OCI-LY3 (cell line): Measurements from ENCODE around the gene TPK1.

Experiments used
- H2AFZ ChIP-seq: fragments of 200-600, 300-600 bp; shearing (Covaris generic); 2 replicates; pipeline ENCODE4 v1.6.0; 2014; ENCODE audit warnings: antibody characterized with exemption, low read depth, low read length
- H3K27ac ChIP-seq: fragments of 200-600, 300-600 bp; sonication (generic); 2 replicates; pipeline ENCODE4 v1.5.1; 2014; ENCODE audit warnings: mild to moderate bottlenecking, low read length, moderate library complexity, mixed read lengths
- H3K27me3 ChIP-seq: fragments of 200-600, 300-600 bp; sonication (generic); 2 replicates; pipeline ENCODE4 v1.6.1; 2014; ENCODE audit warnings: low read depth, low read length, mixed read lengths
- H3K36me3 ChIP-seq: fragments of 200-600, 300-600 bp; sonication (generic); replicated peaks from 2 replicates; pipeline ENCODE3; 2014; ENCODE audit warnings: low read depth, low read length, mixed read lengths
- H3K4me1 ChIP-seq: fragments of 300-600, 200-600 bp; sonication (generic); 2 replicates; pipeline ENCODE4 v1.6.1; 2014; ENCODE audit warnings: low read length, mixed read lengths
- H3K4me2 ChIP-seq: fragments of 200-600, 300-600 bp; sonication (generic); 2 replicates; pipeline ENCODE4 v1.6.1; 2014; ENCODE audit warnings: low read length, mixed read lengths
- H3K4me3 ChIP-seq: fragments of 300-600, 200-600 bp; sonication (generic); 2 replicates; pipeline ENCODE4 v1.5.1; 2014; ENCODE audit warnings: antibody characterized with exemption, mild to moderate bottlenecking, low read length, moderate library complexity
- H3K79me2 ChIP-seq: fragments of 300-600, 200-600 bp; shearing (Covaris generic); 2 replicates; pipeline ENCODE4 v1.6.1; 2014; ENCODE audit warnings: mild to moderate bottlenecking, low read length, mixed read lengths
- H3K9ac ChIP-seq: fragments of 300-600, 200-600 bp; shearing (Covaris generic); 2 replicates; pipeline ENCODE4 v1.6.0; 2014; ENCODE audit warnings: mild to moderate bottlenecking, low read length, moderate library complexity
- H3K9me3 ChIP-seq: fragments of 200-600, 300-600 bp; shearing (Covaris generic); 2 replicates; pipeline ENCODE4 v1.6.1; 2014; ENCODE audit warnings: low read length, mixed read lengths; ENCODE audit not compliant: insufficient read depth
- H4K20me1 ChIP-seq: fragments of 200-600, 300-600 bp; sonication (generic); 2 replicates; pipeline ENCODE4 v1.6.1; 2016; ENCODE audit warnings: low read length, mixed read lengths; ENCODE audit not compliant: insufficient read depth
- EZH2phosphoT487 ChIP-seq: fragments of 200-600 bp; shearing (Covaris generic); IDR thresholded peaks from 2 replicates; pipeline ENCODE4 v1.6.1; 2018; ENCODE audit warnings: antibody characterized with exemption, mixed run types, low read depth
- TF ChIP-seq, protein P1 (sequence below): fragments of 200-600, 300-600 bp; sonication (generic); IDR thresholded peaks from 2 replicates; pipeline ENCODE4 v1.5.1; 2014; ENCODE audit warnings: antibody characterized with exemption, low read length, low read depth

The TPK1 gene

DNA sequence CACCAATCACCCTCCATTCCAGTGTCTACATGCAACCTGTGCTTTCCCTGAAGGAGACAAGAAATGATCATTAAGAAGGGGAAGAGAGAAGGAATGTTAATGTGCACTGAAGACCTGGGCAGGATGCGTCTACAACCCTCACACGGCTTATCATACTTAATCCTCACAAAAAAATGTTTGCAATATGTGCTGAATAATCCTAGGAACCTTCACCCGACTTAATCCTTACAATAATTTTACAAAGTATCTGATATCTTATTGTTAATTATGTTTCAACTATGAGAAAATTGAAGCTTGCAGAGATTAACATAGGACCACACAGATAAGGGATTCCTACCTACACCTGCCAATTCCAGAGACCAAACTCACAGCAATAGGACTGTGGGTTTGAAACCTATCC, 287.3 kb downstream of the TPK1 start:
- Histone ChIP-seq H3K27me3 (no peaks in the 10 kb centered on the region), H3K36me3 (no peaks in the 10 kb centered on the region), H3K9me3 (no peaks in the 10 kb centered on the region), H3K9ac (no peak overlapping the region), H2AFZ (no peak overlapping the region), H3K27ac (no peak overlapping the region), H3K4me3 (no peak overlapping the region), H4K20me1 (no peaks in the 10 kb centered on the region), H3K4me2 (no peak overlapping the region), H3K4me1 (no peaks in the 10 kb centered on the region), H3K79me2 (no peaks in the 10 kb centered on the region)
- no peak for TF ChIP-seq EZH2phosphoT487
- TF ChIP-seq, protein P1, sequence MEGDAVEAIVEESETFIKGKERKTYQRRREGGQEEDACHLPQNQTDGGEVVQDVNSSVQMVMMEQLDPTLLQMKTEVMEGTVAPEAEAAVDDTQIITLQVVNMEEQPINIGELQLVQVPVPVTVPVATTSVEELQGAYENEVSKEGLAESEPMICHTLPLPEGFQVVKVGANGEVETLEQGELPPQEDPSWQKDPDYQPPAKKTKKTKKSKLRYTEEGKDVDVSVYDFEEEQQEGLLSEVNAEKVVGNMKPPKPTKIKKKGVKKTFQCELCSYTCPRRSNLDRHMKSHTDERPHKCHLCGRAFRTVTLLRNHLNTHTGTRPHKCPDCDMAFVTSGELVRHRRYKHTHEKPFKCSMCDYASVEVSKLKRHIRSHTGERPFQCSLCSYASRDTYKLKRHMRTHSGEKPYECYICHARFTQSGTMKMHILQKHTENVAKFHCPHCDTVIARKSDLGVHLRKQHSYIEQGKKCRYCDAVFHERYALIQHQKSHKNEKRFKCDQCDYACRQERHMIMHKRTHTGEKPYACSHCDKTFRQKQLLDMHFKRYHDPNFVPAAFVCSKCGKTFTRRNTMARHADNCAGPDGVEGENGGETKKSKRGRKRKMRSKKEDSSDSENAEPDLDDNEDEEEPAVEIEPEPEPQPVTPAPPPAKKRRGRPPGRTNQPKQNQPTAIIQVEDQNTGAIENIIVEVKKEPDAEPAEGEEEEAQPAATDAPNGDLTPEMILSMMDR: no peak

DNA sequence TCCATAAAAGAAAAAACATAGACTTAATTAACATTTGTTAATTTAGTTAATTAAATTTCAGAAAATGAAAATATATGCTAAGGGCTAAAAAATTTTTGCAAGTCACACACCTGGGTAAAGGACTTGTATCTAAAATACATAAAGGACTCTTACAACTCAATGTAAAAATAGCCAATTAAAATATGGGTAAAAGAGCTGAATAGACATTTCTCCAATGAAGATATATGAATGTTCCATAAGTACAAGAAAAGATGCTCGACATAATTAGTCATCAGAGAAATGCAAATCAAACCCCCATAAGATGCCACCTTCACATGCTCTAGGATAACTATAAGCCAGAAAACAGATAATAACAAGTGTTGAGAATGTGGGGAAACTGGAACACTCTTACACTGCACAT, 288.0 kb downstream of the TPK1 start:
- Histone ChIP-seq H3K9me3 (no peaks in the 10 kb centered on the region), H3K27ac (no peak overlapping the region), H3K4me3 (no peak overlapping the region), H4K20me1 (no peaks in the 10 kb centered on the region), H3K79me2 (no peaks in the 10 kb centered on the region), H3K27me3 (no peaks in the 10 kb centered on the region), H3K4me1 (no peaks in the 10 kb centered on the region), H3K36me3 (no peaks in the 10 kb centered on the region), H3K9ac (no peak overlapping the region), H3K4me2 (no peak overlapping the region), H2AFZ (no peak overlapping the region)
- TF ChIP-seq, protein P1: no peak
- no peak for TF ChIP-seq EZH2phosphoT487

DNA sequence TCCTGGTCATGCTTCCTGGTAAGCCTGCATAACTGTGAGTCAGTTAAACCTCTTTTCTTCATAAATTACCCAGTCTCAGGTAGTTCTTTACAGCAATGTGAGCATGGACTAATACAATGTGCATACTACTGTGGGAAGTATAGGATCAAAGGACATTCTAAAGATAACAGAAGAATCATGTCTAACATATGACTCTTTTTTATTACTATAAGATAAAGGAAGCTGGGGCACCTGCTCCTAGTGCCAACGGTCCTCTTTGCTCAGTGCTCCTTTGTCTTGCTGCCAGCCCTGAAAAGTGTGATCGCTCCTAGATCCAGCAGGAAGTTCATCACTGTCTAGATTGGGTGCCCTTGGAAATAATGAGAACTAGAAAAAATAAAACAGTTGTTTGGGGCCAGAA, 289.1 kb downstream of the TPK1 start:
- Histone ChIP-seq H3K79me2 (no peaks in the 10 kb centered on the region), H2AFZ (no peak overlapping the region), H3K4me3 (no peak overlapping the region), H3K36me3 (no peaks in the 10 kb centered on the region), H3K4me1 (no peaks in the 10 kb centered on the region), H3K27me3 (no peaks in the 10 kb centered on the region), H4K20me1 (no peaks in the 10 kb centered on the region), H3K9ac (no peak overlapping the region), H3K4me2 (no peak overlapping the region), H3K9me3 (no peaks in the 10 kb centered on the region), H3K27ac (no peak overlapping the region)
- TF ChIP-seq, protein P1: no peak
- TF ChIP-seq EZH2phosphoT487: no peak

DNA sequence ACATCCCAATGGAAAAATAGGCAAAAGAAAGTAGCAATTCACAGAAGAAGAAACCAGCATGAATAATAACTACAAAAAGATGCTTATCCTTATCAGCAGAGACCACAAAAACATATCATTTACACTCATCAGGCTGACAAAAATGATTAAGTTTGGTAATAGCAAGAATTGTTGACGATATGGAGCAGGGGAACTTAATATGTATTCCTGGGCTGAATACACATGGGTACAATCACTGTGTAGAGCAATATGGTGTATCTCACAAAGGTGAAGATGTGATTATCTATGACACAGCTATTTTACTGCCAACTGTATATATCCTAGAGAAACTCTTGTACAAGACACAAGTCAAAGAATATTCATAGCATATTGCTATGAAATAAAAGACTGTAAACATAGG, 290.5 kb downstream of the TPK1 start:
- Histone ChIP-seq H3K9ac (no peak overlapping the region), H4K20me1 (no peaks in the 10 kb centered on the region), H3K4me1 (no peaks in the 10 kb centered on the region), H3K36me3 (no peaks in the 10 kb centered on the region), H3K9me3 (no peaks in the 10 kb centered on the region), H3K27me3 (no peaks in the 10 kb centered on the region), H3K79me2 (no peaks in the 10 kb centered on the region), H2AFZ (no peak overlapping the region), H3K4me3 (no peak overlapping the region), H3K27ac (no peak overlapping the region), H3K4me2 (no peak overlapping the region)
- TF ChIP-seq, protein P1: no peak
- TF ChIP-seq EZH2phosphoT487: no peak
